ENCODE data around the gene RBM20. TPM values are rescaled to one million over a fixed set of nuclear protein-coding genes. Genes with fewer than 3 reads are reported as not detected.
A peak's percentile ranks its signal among the peaks of the same experiment; 100 is the strongest.

Gene RBM20
- total RNA-seq, 2 donors from 2014 or later = 51.7 to 59.9 TPM

GRCh38 chr10:110829721-110830410 is 185.7 kb downstream of the RBM20 start:
- no peak for DNase-seq (ENCODE audit: low spot score)
- Histone ChIP-seq H3K4me1 (peaks cover 0 to 48% of the 10 kb centered on the region in 2 donors), H3K27ac (peak overlapping the region; percentile 57 to 73), H3K36me3 (peaks cover 36% of the 10 kb centered on the region), H3K27me3 (no peaks in the 10 kb centered on the region), H3K9me3 (no peaks in the 10 kb centered on the region), H3K4me3 (no peak overlapping the region)
- no peak for TF ChIP-seq CTCF (IDR thresholded peaks at IDR 0.05)

GRCh38 chr10:110833234-110833940 is 189.3 kb downstream of the RBM20 start:
- Histone ChIP-seq H3K27me3 (no peaks in the 10 kb centered on the region), H3K4me3 (no peak overlapping the region), H3K9me3 (no peaks in the 10 kb centered on the region), H3K27ac (peak overlapping the region; percentile 74 to 75), H3K4me1 (peaks cover 0 to 68% of the 10 kb centered on the region in 2 donors), H3K36me3 (peaks cover 38% of the 10 kb centered on the region)
- no peak for TF ChIP-seq CTCF (IDR thresholded peaks at IDR 0.05)
- DNase-seq (ENCODE audit: low spot score) = no peak

GRCh38 chr10:110833941-110834628 is 189.9 kb downstream of the RBM20 start:
- H3K27ac ChIP-seq = peak overlapping the region; percentile 74 to 75
- no peak for DNase-seq (ENCODE audit: low spot score)
- no peak for TF ChIP-seq CTCF (IDR thresholded peaks at IDR 0.05)
- H3K27me3 ChIP-seq = no peaks in the 10 kb centered on the region
- H3K4me3 ChIP-seq = no peak overlapping the region
- peaks cover 43% of the 10 kb centered on the region for H3K36me3 ChIP-seq
- no peaks in the 10 kb centered on the region for H3K9me3 ChIP-seq
- H3K4me1 ChIP-seq = peaks cover 0 to 68% of the 10 kb centered on the region in 2 donors

- TF ChIP-seq CTCF (IDR thresholded peaks at IDR 0.05) = no peak
- Histone ChIP-seq H3K36me3 (peaks cover 42% of the 10 kb centered on the region), H3K4me3 (no peak overlapping the region), H3K9me3 (no peaks in the 10 kb centered on the region), H3K27ac (peak overlapping the region; percentile 74 to 75), H3K4me1 (peaks cover 0 to 61% of the 10 kb centered on the region in 2 donors), H3K27me3 (no peaks in the 10 kb centered on the region)
- peak; percentile 77 for DNase-seq (ENCODE audit: low spot score)
These were observed 190.6 kb downstream of the RBM20 start for GRCh38 chr10:110834629-110835301.

GRCh38 chr10:110835841-110836240 is 191.7 kb downstream of the RBM20 start:
- Histone ChIP-seq H3K4me1 (peaks cover 0 to 64% of the 10 kb centered on the region in 2 donors), H3K27me3 (no peaks in the 10 kb centered on the region), H3K36me3 (peaks cover 31% of the 10 kb centered on the region), H3K4me3 (no peak overlapping the region), H3K9me3 (no peaks in the 10 kb centered on the region), H3K27ac (peak overlapping the region; percentile 74 to 75)
- no peak for TF ChIP-seq CTCF (IDR thresholded peaks at IDR 0.05)
- no peak for DNase-seq (ENCODE audit: low spot score)
